Prostate gland (tissue), 2 donors: ENCODE measurements around the gene NCOA3.
"Not testable (repeated sequence)": the region's sequence is repeated elsewhere in the genome, so short reads cannot be mapped to it uniquely, and the experiment has no call there.

ENCODE experiments used
- CTCF ChIP-seq, 4 experiments: fragments of 200-600 bp in 2 of 4; fragments of 450-650 bp in 2 of 4; sonication (generic) in 2 of 4; IDR thresholded peaks; 1 replicate in 3 of 4; 2 replicates in 1 of 4; pipeline ENCODE4 v1.5.1; 2016 to 2019; ENCODE audit warnings: antibody characterized with exemption in 4 of 4, mild to moderate bottlenecking in 2 of 4, moderate library complexity in 2 of 4
- POLR2A ChIP-seq: fragments of 450-650 bp; IDR thresholded peaks from one replicate; pipeline ENCODE4 v1.6.1; 2016; ENCODE audit warnings: antibody characterized with exemption, mild to moderate bottlenecking
- POLR2AphosphoS5 ChIP-seq: sonication (generic); formaldehyde crosslinking; IDR thresholded peaks from one replicate; pipeline ENCODE4 v1.6.1; 2017; ENCODE audit warnings: antibody characterized with exemption

GRCh38 chr20:47460761-47461112, 41.0 kb upstream of the NCOA3 start:
- TF ChIP-seq POLR2A; CTCF (IDR thresholded peaks at IDR 0.05); POLR2AphosphoS5: not testable (repeated sequence)
